NB4 (cell line): ENCODE measurements around the gene SMAD9.

Source experiments
- CTCF ChIP-seq: IDR thresholded peaks from one replicate; pipeline ENCODE4 v1.5.1; 2012; ENCODE audit warnings: low read depth, low read length
- POLR2A ChIP-seq: IDR thresholded peaks from 2 replicates; pipeline ENCODE4 v1.6.1; 2011; ENCODE audit warnings: mild to moderate bottlenecking; ENCODE audit not compliant: insufficient read length; ENCODE audit errors: extremely low read depth

GRCh38 chr13:36866232-36866631 is 53.8 kb downstream of the SMAD9 start:
- TF ChIP-seq POLR2A (no peak), CTCF (no peak)
